GM18511 (cell line): Measurements from ENCODE around the gene EIF1.
A peak's percentile ranks its signal among the peaks of the same experiment; 100 is the strongest.
"Not testable (repeated sequence)": the region's sequence is repeated elsewhere in the genome, so short reads cannot be mapped to it uniquely, and the experiment has no call there.

ENCODE experiments used
- ATAC-seq: cut with Tn5 transposase; IDR thresholded peaks from one replicate; pipeline ENCODE4 v1.9.1; 2021; ENCODE audit warnings: mild to moderate bottlenecking, moderate library complexity; ENCODE audit not compliant: unreplicated experiment

Gene EIF1

DNA sequence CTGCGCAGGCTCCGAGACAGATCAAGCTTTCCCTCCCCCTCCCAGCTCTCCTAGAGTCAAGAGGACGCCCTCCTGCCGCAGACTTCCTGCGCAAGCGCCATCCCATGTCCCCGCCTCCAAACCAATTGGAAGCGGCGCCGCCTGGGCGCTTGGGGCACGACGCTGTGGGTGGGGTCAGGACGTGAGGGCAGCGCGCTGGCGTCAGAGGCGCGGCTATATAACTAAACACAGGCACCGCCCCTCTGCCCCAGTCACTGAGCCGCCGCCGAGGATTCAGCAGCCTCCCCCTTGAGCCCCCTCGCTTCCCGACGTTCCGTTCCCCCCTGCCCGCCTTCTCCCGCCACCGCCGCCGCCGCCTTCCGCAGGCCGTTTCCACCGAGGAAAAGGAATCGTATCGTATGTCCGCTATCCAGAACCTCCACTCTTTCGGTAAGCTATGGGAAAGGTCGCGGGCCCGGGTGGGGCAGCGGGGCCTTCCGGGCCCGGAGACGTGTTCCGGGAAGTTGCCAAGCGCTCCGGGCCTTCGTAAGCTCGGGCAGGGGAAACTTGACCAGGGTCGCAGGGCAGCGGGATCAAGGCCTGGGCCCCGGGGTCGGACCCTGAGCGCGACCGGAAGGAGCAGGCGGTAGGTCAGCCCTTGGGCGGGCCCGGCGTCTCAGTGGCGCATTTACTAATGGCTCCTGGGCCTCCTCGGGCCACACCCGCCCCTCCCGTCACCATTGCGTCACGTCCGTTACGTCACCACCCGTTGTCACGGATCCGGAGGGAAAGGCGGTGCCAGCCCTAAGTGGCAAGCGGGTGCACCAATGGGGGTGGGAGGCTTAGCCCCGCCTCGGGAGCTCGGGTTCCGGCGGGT is at the start of gene EIF1:
Gene EIF1, plus strand, starts transcription at position 245 of the 856 bp plus-strand sequence. Its CDS starts 154 bp downstream, at position 399.
- ATAC-seq: peak; percentile 72

DNA sequence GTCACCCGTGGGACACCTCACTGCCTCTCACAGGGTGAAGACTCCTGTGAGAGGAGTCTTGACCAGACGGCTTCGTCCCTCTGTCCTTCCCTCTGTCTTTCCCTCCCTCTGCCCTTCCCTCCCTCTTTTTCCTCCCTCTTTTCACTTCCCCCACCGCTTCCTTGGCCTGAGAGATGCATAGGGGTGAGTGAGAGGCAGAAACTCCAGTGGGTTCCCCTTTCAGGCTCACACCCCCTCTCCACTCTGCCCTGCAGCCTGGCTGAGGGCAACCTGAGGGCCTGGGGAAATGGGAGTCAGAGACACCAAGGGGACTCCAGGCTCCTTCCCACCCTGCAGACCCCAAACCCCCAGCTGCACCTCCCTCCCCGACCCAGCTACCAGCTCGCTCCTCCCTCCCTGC is 49.7 kb upstream of the EIF1 start:
- ATAC-seq: no peak

DNA sequence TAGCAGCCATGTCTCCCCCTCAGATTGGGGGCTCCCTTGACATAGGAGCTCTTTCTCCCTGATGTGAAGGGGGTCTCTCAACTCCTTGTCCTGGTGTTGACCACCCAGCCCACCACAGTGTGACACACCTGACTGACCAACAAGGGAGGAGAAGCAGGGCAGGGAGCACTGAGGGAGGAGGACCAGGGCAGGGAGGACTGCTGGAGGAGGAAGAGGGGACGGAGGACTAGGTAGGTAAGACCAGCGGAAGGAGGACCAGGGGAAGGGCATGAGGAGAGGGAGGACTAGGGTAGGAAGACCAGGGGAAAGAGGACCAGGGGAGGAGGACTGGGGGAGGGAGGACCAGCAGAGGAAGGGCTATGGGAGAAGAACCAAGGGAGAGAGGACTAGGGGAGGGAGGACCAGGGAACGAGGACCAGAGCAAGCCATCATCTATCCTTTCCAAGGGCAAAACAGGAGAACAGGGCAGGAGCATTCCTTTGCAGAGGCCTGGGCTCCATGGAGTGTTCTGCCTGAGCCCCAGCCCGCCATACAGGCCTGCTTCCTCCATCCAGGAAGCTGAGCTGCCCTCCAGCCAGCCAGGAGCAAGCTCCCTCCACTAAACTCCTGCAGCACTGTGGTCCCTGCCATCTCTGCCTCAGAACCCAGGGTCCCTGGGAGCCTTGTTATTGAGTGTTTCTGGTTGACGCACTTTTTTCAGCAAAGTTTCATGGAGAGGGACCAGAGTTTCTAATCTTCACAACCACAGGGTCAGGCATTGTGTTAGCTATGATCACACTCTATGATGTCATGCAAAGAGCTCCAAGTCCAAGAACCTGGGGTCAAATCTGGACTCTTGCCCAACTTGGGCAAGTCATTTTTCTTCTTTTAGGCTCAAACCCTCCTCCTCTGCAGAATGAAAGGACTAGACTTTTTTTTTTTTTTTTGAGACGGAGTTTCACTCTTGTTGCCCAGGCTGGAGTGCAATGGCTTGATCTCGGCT is 48.9 kb upstream of the EIF1 start:
- no peak for ATAC-seq

- ATAC-seq: not testable (repeated sequence)
These were observed 48.1 kb upstream of the EIF1 start for GRCh38 chr17:41640596-41640995.

DNA sequence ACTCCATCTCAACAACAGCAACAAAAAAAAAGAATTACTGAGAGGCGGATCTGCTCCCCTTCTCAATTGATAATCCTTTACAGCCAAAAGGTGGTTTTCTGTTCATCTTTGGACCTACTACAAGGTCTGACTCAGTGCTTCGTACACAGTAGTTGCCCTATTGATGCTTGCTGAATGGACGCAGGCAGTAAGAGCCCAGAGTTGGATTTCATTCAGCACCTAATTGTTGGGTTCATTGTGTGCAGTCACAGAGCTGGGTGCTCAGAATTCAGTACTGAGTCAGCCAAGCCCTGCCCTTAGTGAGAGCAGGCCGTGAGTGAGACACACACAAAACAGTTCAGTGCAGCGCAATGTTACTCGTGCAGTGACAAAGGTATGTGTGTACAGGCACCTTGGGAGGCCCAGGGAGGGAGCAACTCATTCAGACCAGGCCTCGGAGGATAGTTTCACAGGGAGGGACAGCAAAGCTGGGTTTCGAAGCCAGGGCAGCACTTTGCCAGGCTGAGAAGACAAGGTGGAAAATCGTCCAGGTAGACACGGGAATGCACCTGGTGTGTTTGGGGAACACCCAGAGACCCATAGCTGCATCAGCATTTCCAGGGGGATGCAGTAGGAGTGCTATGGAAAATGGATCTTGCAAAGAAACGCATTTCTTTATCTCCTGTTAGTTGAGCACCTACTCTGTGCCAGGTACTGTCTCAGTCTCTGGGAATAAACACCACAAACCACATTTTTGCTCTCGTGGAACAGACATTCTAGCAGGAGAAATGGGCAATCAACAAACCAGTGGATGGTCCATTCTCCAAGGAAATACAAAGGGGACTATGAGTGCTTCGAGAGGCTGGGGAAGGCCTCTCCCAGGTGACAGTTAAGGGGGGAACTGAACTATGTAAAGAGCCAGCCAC is 46.2 kb upstream of the EIF1 start:
- no peak for ATAC-seq

DNA sequence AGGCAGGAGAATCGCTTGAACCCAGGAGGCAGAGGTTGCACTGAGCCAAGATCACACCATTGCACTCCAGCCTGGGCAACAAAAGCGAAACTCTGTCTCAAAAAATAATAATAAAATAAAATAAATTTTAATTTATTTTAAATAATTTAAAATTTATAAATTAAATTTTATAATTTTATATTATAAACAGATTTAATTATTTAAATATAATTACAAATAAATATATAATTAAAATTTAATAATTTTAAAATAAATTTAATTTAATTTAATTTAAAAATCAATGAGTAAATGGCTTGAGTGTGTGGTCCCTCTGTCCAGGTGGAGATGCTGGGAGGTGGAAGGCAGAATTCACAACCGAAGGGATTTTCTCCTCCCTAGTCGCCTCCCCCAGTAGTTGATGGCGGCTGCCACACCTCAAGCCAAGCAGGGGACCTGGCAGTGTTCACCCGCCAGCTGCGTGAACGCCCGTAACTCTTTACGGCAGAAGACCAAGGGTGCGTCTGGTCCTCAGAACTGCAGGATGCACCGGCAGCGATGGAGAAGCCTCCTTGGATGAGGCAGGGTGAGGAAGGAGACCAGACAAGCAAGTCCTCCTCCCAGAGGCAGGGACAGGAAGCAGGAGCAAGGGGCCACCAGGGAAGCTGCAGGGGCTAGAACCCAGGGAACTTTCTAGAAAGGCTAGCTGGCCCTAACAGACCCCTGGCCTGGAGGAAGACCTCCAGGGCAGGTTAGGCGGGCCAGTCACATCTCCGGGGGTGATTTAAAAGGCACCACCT is 41.5 kb upstream of the EIF1 start:
- ATAC-seq: no peak

DNA sequence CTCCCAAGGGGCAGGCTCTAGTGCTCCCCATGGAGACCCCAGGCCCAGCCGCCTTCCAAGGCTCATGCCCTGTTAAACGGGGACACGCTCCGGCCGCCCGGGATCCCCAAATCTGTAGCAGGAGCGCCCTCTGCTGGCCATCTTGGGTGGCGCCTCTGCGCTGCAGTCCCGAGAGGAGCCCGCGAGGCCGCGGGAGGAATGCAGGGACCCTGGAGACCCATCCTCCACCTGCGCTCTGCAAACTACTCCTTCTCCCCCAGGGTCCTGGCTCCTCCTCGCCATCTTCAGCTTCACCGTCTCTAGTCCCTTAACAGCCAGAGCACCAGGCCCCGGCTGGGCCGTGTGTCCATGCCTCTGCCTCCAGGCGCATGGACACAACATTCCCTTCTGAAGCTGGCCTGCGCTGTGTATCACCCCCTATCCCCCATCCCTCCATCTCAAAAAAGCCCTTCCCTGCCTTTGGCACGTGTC is 40.7 kb upstream of the EIF1 start:
- ATAC-seq: peak; percentile 60

DNA sequence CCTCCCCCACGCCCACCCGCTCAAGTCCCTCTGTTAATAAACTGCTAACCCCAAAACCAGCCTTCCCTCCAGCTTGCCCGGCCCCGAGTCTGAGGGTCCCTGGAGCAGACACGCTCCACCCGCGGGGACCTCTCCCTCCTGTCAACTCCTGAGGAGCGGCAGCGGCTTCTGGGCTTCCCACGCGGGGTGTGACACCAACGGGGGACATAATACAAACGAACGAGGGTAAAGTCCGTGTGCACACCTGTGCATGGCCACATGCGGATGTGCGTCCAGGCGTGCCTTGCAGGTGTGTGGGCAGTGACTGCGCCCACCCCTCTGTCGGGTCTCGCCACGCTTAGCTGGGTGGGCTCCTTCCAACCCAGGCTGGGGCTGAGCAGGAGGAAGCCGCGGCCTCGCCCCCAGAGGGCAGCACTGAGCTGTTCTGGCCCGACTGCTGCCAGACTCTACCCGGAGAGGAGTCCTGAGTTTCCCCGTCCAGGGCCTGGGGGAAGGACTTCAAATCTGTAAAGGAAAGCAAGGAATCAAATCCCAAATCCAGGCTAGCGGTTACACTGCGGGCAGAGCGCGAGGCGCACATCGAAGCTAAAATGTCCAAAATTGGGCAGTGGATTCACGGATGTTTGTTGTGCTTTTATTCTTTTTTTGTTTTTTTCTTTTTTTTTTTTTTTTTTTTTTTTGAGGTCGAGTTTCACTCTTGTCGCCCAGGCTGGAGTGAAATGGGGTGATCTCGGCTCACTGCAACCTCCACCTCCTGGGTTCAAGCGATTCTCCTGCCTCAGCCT is 40.1 kb upstream of the EIF1 start:
- no peak for ATAC-seq

- ATAC-seq: no peak
These were observed 38.7 kb upstream of the EIF1 start for GRCh38 chr17:41649923-41650519.

- ATAC-seq: no peak
These were observed 37.7 kb upstream of the EIF1 start for GRCh38 chr17:41650794-41651624.

DNA sequence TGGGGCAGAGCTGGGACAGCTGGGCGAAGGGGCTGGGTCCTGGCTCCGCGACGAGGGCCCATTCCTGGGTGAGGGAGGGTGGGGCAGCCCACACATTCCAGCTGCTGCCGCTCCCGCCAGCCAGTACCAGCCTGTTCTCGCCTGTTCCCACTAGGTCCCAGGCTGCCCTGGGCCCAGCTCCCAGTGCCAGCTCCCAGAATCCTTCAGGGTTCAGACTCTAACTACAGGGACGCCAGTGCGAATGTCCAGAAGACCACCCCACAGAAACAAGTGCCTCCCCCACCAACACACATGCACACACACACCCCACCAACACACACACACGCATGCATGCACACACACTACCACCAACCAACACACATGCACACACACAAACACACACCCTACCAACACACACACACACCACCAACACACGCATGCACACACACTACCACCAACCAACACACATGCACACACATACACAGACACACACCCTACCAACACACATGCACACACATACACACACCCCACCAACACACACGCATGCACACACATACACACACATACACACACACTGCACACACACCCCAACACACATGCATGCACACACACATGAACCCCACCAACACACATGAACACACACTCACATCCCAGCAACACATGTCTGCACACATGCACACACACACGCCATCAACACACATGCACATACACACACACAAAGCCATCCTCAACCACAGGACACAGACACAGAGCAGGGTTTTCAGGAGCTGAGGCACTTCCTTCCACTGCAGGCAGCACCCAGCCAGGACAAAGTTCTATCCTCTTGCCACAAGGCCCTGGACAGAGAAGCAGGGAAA is 36.8 kb upstream of the EIF1 start:
- ATAC-seq: no peak

- no peak for ATAC-seq
These were observed 36.2 kb upstream of the EIF1 start for GRCh38 chr17:41652461-41652970.

DNA sequence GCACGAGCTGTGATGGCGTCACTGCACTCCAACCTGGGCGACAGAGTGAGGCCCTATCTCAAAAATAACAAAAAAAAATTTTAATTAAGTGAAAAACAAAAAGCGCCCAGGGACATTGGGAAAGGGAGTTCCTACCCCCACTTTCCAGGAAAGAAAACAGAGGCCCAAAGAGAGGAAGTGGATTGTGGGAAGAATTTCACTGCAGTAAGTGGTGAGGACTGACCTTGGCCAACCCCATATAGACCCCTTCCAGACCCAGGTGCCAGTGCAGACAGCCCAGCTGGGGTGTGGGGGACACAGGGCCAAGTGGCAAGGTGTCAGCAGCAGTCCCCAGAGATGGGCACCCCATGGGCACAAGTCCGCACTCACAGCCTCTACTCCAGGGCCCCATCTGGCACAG is 35.3 kb upstream of the EIF1 start:
- ATAC-seq: no peak

GRCh38 chr17:41653892-41654677 is 34.6 kb upstream of the EIF1 start:
- ATAC-seq: no peak

- no peak for ATAC-seq
These were observed 33.7 kb upstream of the EIF1 start for GRCh38 chr17:41654678-41655607.
